ENCODE measurements around the gene ODAD4.

The ODAD4 gene

GRCh38 chr17:41982026-41982760, 51.8 kb downstream of the ODAD4 start:
- TF ChIP-seq CTCF (IDR thresholded peaks at IDR 0.05), result no peak

- no peak for TF ChIP-seq CTCF (IDR thresholded peaks at IDR 0.05)
Observed at GRCh38 chr17:41984454-41984853, 54.0 kb downstream of the ODAD4 start.

GRCh38 chr17:41985919-41986318, 55.5 kb downstream of the ODAD4 start:
- TF ChIP-seq CTCF (IDR thresholded peaks at IDR 0.05), result no peak

GRCh38 chr17:41986634-41987033, 56.2 kb downstream of the ODAD4 start:
- no peak for TF ChIP-seq CTCF (IDR thresholded peaks at IDR 0.05)

- no peak for TF ChIP-seq CTCF (IDR thresholded peaks at IDR 0.05)
Observed at GRCh38 chr17:41987642-41988041, 57.2 kb downstream of the ODAD4 start.

GRCh38 chr17:41988418-41988817, 58.0 kb downstream of the ODAD4 start:
- no peak for TF ChIP-seq CTCF (IDR thresholded peaks at IDR 0.05)

- no peak for TF ChIP-seq CTCF (IDR thresholded peaks at IDR 0.05)
Observed at GRCh38 chr17:41989702-41990419, 59.4 kb downstream of the ODAD4 start.

All from LNCAP (cell line).